RWPE2 (cell line): ENCODE data around the gene TBC1D5.

ENCODE experiments used
- ATAC-seq: fragments of 200-7000 bp; cut with Tn5 transposase; 3 replicates; pipeline ENCODE4 v1.9.1; 2021; ENCODE audit warnings: low read depth
- DNase-seq: peaks from one replicate; pipeline ENCODE4 v3.0.0-alpha.2; 2020; ENCODE audit warnings: low spot score
- H3K27ac ChIP-seq: fragments of 450-650 bp; 2 replicates; pipeline ENCODE4 v1.5.1; 2017; ENCODE audit warnings: mild to moderate bottlenecking; ENCODE audit not compliant: poor library complexity, severe bottlenecking
- H3K27me3 ChIP-seq: fragments of 250-450 bp; sonication (Bioruptor Pico); 2 replicates; pipeline ENCODE4 v1.5.1; 2021; ENCODE audit warnings: mild to moderate bottlenecking, moderate library complexity; ENCODE audit not compliant: insufficient read depth, poor library complexity, severe bottlenecking
- H3K36me3 ChIP-seq: fragments of 250-450 bp; sonication (Bioruptor Pico); 2 replicates; pipeline ENCODE4 v1.5.1; 2020; ENCODE audit warnings: low read depth, mild to moderate bottlenecking, moderate library complexity
- H3K4me1 ChIP-seq: fragments of 250-450 bp; sonication (Bioruptor Pico); 2 replicates; pipeline ENCODE4 v1.5.1; 2021; ENCODE audit warnings: mild to moderate bottlenecking, moderate library complexity; ENCODE audit not compliant: insufficient read depth, poor library complexity, severe bottlenecking
- H3K4me3 ChIP-seq: fragments of 250-450 bp; sonication (Bioruptor Pico); 2 replicates; pipeline ENCODE4 v1.5.1; 2021; ENCODE audit warnings: mild to moderate bottlenecking, moderate library complexity; ENCODE audit not compliant: severe bottlenecking
- H3K9me3 ChIP-seq: fragments of 250-450 bp; sonication (Bioruptor Pico); 2 replicates; pipeline ENCODE4 v1.5.1; 2021; ENCODE audit warnings: mild to moderate bottlenecking, moderate library complexity; ENCODE audit not compliant: severe bottlenecking
- CTCF ChIP-seq: fragments of 450-650 bp; IDR thresholded peaks from one replicate; pipeline ENCODE4 v1.5.1; 2017; ENCODE audit warnings: mild to moderate bottlenecking, moderate library complexity; ENCODE audit not compliant: poor library complexity, severe bottlenecking

The TBC1D5 gene

GRCh38 chr3:17674082-17674686, 68.2 kb downstream of the TBC1D5 start:
- peaks cover 5% of the 10 kb centered on the region; the same call in 1 of the 2 replicates for H3K36me3 ChIP-seq
- no peaks in the 10 kb centered on the region for H3K9me3 ChIP-seq
- H3K27me3 ChIP-seq = no peaks in the 10 kb centered on the region
- no peak overlapping the region for H3K27ac ChIP-seq
- ATAC-seq = no peak
- TF ChIP-seq CTCF = no peak
- no peak overlapping the region for H3K4me3 ChIP-seq
- no peak for DNase-seq
- H3K4me1 ChIP-seq = no peaks in the 10 kb centered on the region

GRCh38 chr3:17672506-17672905, 69.9 kb downstream of the TBC1D5 start:
- TF ChIP-seq CTCF = no peak

GRCh38 chr3:17670749-17671148, 71.7 kb downstream of the TBC1D5 start:
- ATAC-seq (no peak), DNase-seq (no peak)
- Histone ChIP-seq H3K4me1 (no peaks in the 10 kb centered on the region), H3K27me3 (no peaks in the 10 kb centered on the region), H3K9me3 (no peaks in the 10 kb centered on the region), H3K27ac (no peak overlapping the region), H3K36me3 (peaks cover 5% of the 10 kb centered on the region; the same call in 1 of the 2 replicates), H3K4me3 (no peak overlapping the region)
- no peak for TF ChIP-seq CTCF

More at GRCh38 chr3:17672506-17672905, 69.9 kb downstream of the TBC1D5 start:
- no peaks in the 10 kb centered on the region for H3K27me3 ChIP-seq
- DNase-seq (no peak), ATAC-seq (no peak)
- H3K9me3 ChIP-seq = no peaks in the 10 kb centered on the region
- no peak overlapping the region for H3K4me3 ChIP-seq
- H3K4me1 ChIP-seq = no peaks in the 10 kb centered on the region
- H3K27ac ChIP-seq = no peak overlapping the region
- peaks cover 5% of the 10 kb centered on the region; the same call in 1 of the 2 replicates for H3K36me3 ChIP-seq

- Histone ChIP-seq H3K4me3 (no peak overlapping the region), H3K27me3 (no peaks in the 10 kb centered on the region), H3K36me3 (no peaks in the 10 kb centered on the region), H3K4me1 (no peaks in the 10 kb centered on the region), H3K9me3 (no peaks in the 10 kb centered on the region), H3K27ac (no peak overlapping the region)
- ATAC-seq (no peak), DNase-seq (no peak)
- no peak for TF ChIP-seq CTCF
Observed at GRCh38 chr3:17664923-17665322, 77.5 kb downstream of the TBC1D5 start.

GRCh38 chr3:17656264-17656663, 86.2 kb downstream of the TBC1D5 start:
- Histone ChIP-seq H3K4me3 (no peak overlapping the region), H3K9me3 (no peaks in the 10 kb centered on the region), H3K27me3 (no peaks in the 10 kb centered on the region), H3K36me3 (no peaks in the 10 kb centered on the region), H3K4me1 (no peaks in the 10 kb centered on the region), H3K27ac (no peak overlapping the region)
- TF ChIP-seq CTCF = no peak
- DNase-seq (no peak), ATAC-seq (no peak)
